GM13977 (cell line): ENCODE results near the gene GCSH.

Source experiments
- DNase-seq: peaks from one replicate; pipeline ENCODE4 v3.0.0; 2012; ENCODE audit warnings: low spot score
- CTCF ChIP-seq: IDR thresholded peaks from 2 replicates; pipeline ENCODE4 v1.5.1; 2012; ENCODE audit warnings: mild to moderate bottlenecking, control low read depth; ENCODE audit not compliant: insufficient read depth; ENCODE audit errors: extremely low read depth, missing control alignments
- in situ Hi-C: fragments of 300-500 bp; cut with MboI; formaldehyde crosslinking; loops from one replicate; pipeline ENCODE4 v1.12.0; 2022; ENCODE audit warnings: low sequenced_read_pairs, low pct_unique_long_range_greater_than_20kb, mixed read lengths, inconsistent platforms; ENCODE audit not compliant: unreplicated experiment

GCSH gene

GRCh38 chr16:81136390-81137335, 40.5 kb upstream of the GCSH start:
- in situ Hi-C loops: no loop called here
- DNase-seq: no peak
- no peak for TF ChIP-seq CTCF

DNA sequence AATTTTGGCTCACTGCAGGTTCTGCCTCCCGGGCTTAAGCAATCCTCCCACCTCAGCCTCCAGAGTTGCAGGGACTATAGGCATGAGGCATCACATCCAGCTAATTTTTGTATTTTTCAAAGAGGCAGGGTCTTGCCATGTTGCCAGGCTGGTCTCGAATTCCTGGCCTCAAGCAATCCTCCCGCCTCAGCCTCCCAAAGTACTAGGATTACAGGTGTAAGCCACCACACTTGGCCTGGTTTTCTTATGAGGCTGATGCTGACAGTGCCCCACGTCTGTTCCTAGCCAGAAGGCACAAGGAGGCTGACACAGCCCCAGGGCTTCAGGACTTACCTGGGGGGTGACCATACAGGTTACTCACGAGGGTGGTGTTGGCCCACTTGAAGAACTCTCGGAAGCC, 33.9 kb upstream of the GCSH start:
- no peak for TF ChIP-seq CTCF
- in situ Hi-C loops: no loop called here
- DNase-seq: no peak

DNA sequence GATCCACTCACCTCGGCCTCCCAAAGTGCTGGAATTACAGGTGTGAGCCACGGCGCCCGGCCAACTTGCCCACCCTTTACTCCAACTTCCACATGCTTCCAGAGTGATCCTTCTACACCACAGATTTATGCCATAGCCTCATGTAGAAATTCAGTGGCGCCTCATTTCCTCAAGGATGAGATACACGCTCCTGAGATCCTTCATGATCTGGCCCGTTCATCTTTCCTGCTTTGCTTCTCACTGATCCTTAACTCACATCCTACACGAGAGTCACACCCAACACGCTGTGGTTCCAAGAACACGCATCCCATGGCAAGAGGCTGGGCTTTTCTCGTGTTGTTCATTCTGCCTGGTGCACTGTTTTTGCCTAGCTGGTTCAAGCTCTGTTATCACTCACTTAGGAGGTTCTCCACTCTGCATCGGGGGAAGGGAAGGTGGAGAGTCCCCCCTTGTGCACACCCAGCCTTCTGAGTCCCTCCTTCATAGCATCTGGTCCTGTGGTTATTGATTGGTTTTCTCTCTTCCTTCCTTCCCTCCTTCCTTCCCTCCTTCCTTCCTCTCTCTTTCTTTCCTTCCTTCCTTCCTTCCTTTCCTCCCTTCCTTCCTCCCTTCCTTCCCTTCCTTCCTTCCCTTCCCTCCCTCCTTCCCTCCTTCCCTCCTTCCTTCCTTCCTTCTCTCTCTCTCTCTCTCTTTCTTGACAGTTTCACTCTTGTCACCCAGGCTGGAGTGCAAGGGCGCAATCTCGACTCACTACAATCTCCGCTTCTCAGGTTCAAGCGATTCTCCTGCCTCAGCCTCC, 32.7 kb upstream of the GCSH start:
- in situ Hi-C loops: no loop called here
- no peak for DNase-seq
- no peak for TF ChIP-seq CTCF

GRCh38 chr16:81127051-81127450, 30.9 kb upstream of the GCSH start:
- DNase-seq: no peak
- TF ChIP-seq CTCF: no peak
- in situ Hi-C loops: no loop called here

GRCh38 chr16:81123092-81123852, 27.1 kb upstream of the GCSH start:
- in situ Hi-C loops: no loop called here
- TF ChIP-seq CTCF: no peak
- DNase-seq: no peak

- no peak for DNase-seq
- in situ Hi-C loops: no loop called here
- no peak for TF ChIP-seq CTCF
Measured at GRCh38 chr16:81121474-81121990, 25.3 kb upstream of the GCSH start.
